SH-SY5Y (cell line): ENCODE measurements around the gene FBXL2.

Experiments used
- GATA2 ChIP-seq: IDR thresholded peaks from 2 replicates; pipeline ENCODE4 v1.6.1; 2011; ENCODE audit warnings: mild to moderate bottlenecking, low read depth, low read length
- GATA3 ChIP-seq: IDR thresholded peaks from 2 replicates; pipeline ENCODE4 v1.6.1; 2011; ENCODE audit warnings: low read depth, mild to moderate bottlenecking, low read length, moderate library complexity

- TF ChIP-seq GATA2, result no peak
- TF ChIP-seq GATA3, result no peak
These were observed 106.7 kb downstream of the FBXL2 start for GRCh38 chr3:33383951-33384350.
